Activated CD8-positive, alpha-beta memory T cell treated with anti-CD3 and anti-CD28 coated beads for 24 hours (primary cell): ENCODE measurements around the gene EIF2S3.
"Not testable (repeated sequence)": the region's sequence is repeated elsewhere in the genome, so short reads cannot be mapped to it uniquely, and the experiment has no call there.

Experiments used
- DNase-seq: peaks from one replicate; pipeline ENCODE4 v3.0.0-alpha.2; 2020

Gene EIF2S3

DNA sequence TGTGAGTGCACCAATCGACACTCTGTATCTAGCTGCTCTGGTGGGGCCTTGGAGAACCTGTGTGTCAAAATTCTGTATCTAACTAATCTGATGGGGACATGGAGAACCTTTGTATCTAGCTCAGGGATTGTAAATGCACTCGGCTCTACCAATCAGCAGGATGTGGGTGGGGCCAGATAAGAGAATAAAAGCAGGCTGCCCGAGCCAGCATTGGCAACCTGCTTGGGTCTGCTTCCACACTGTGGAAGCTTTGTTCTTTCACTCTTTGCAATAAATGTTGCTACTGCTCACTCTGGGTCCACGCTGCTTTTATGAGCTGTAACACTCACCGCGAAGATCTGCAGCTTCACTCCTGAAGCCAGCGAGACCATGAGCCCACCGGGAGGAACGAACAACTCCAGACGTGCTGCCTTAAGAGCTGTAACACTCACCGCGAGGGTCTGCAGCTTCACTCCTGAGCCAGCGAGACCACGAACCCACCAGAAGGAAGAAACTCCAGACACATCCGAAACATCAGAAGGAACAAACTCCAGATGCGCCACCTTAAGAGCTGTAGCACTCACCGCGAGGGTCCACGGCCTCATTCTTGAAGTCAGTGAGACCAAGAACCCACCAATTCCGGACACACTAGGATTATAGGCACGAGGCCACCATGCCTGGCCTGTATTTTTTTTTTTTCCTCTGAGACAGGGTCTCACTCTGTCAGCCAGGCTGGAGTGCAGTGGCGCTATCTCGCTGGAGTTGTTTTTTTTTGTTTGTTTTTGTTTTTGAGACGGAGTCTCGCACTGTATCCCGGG is 4.0 kb upstream of the EIF2S3 start:
- DNase-seq, result not testable (repeated sequence)

DNA sequence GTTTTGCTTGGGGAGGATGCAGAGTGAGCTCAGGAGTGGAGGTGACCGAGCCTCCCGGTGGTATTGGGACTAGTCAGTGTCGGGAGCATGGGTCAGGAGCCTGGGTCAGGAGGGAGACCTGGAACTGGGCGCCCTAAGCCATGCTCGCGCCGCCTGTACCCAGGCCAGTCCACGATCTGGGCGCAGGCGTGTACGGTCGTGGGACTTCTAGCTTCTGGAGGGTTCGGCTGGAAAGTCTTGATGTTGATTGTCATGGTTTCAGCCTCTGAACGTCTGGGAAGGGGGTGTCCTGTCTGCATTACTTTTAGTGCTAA is 244 bp downstream of the EIF2S3 start:
- no peak for DNase-seq

DNA sequence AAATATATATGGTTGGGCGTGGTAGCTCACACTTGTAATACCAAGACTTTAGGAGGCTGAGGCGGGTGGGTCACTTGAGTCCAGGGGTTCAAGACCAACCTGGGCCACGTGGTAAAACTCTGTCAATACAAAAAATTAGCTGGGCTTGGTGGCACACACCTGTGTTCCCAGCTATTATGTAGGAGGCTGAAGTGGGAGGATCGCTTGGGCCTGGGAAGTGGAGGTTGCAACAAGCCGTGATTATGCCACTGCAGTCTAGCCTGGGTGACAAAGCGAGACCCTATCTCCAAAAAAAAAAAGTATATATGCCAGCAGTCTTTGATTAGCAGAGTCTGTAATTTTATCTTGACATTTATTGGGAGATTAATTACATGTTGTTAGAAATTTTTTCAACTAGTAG is 8.7 kb downstream of the EIF2S3 start:
- peak; percentile 38 for DNase-seq

DNA sequence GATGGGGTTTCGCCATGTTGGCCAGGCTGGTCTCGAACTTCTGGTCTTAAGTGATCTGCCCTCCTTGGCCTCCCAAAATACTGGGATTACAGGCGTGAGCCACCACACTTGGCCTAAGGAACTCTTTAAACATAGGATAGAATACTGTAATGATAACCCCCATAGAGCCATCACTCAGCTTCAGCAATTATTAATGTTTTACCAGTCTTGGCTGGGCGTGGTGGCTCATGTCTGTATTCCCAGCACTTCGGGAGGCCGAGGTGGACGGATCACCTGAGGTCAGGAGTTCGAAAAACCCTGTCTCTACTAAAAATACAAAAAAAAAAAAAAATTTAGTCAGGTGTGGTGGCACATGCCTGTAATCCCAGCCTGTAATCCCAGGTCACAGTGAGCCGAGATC is 15.1 kb downstream of the EIF2S3 start:
- peak; percentile 40 for DNase-seq

DNA sequence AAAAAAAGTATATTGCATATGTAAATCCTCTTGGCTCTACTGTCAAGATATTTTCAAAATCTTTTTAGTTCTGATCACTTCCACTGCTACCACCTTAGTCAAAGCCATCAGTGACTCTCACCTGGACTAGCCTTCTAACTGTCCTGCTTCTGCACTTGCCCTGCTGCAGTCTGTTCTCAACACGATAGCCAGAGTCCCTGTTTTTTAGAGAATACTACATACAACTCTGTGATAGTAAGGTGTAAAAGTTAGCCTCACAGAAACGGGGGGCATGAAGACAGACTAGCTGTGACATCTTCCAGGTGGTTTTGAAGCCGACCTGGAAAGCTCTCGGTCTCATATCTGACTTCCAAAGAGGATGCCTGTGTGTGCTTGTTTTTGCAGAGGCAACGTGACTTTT is 24.7 kb downstream of the EIF2S3 start:
- no peak for DNase-seq

DNA sequence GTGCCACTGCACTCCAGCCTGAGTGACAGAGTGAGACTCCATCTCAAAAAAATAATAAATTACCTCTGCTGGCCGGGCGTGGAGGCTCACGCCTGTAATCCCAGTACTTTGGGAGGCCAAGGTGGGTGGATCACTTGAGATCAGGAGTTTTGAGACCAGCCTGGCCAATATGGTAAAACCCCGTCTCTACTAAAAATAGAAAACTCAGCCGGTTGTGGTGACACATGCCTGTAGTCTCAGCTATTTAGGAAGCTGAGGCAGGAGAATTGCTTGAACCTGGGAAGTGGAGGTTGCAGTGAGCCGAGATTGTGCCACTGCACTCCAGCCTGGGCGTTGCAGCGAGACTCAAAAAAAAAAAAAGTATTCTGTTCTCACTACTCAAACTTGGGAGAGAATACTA is 25.5 kb downstream of the EIF2S3 start:
- DNase-seq, result not testable (repeated sequence)

DNA sequence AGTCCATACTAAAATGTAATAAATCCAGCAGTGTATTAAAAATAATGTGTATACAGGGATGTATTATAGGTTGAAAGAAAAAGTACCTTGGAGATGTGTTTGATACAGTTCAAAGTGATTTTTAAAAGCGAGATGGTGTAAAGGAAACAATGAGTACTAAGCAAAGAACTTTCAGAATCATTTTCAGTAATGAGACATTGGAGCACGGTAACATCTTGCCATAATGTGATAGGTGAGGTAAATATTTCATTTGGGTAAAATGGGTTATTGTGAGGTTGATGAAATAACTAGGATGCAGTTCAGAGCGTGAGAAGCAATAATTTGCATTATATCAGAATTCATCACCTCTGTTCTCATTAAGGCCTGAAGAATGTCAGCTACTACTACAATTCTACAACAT is 25.9 kb downstream of the EIF2S3 start:
- DNase-seq, result no peak

DNA sequence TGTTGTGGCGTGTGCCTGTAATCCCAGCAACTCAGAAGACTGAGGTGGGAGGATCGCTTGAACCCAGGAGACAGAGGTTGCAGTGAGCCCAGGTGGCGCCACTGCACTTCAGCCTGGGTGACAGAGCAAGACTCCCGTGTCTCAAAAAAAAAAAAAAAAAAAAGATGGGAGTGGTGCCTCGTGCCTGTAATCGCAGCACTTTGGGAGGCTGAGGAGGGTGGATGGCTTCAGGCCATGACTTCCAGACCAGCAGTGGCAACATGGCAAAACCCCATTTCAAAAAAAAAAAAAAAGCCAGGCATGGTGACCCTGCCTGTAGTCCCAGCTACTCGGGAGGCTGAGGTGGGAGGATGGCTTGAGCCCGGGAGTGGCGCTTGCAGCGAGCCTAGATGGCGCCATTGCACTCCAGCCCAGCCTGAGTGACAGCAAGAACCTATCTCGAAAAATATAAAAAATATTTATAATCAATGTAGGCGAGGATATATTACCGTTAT is 27.0 kb downstream of the EIF2S3 start:
- DNase-seq, result peak; percentile 64

DNA sequence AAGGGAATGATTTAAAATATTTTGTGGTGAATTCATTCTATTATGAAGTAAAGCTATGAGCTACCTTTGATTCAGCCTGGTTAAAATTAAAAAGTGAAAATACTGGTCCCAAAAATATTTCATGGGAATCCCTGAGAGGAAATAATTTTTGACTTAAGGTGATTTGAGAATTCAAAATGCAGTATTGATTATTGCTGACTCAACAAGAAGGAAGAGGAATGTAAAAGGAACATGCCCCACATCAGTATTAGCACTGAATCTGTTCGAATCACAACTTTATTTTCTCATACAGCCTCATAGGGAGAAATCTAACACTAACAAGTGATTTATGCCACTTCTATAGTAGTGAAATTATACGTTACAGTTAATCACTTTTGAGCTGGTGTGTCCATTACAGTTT is 27.7 kb downstream of the EIF2S3 start:
- DNase-seq, result no peak

DNA sequence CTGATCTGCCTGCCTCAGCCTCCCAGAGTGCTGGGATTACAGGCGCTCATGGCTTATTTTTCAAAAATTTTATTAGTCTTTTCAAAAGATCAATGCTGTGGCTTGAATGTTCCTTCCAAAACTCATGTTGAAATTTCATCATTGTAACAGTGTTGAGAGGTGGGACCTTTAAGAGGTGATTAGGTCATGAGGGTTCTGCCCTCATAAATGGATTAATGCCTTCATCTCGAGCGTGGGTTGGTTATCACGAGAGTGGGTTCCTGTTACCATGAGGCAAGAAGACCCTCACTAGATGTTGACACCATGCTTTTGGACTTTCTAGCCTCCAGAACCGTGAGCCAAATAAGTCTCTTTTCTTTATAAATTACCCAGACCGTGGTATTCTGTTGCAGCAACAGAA is 30.3 kb downstream of the EIF2S3 start:
- DNase-seq, result no peak

DNA sequence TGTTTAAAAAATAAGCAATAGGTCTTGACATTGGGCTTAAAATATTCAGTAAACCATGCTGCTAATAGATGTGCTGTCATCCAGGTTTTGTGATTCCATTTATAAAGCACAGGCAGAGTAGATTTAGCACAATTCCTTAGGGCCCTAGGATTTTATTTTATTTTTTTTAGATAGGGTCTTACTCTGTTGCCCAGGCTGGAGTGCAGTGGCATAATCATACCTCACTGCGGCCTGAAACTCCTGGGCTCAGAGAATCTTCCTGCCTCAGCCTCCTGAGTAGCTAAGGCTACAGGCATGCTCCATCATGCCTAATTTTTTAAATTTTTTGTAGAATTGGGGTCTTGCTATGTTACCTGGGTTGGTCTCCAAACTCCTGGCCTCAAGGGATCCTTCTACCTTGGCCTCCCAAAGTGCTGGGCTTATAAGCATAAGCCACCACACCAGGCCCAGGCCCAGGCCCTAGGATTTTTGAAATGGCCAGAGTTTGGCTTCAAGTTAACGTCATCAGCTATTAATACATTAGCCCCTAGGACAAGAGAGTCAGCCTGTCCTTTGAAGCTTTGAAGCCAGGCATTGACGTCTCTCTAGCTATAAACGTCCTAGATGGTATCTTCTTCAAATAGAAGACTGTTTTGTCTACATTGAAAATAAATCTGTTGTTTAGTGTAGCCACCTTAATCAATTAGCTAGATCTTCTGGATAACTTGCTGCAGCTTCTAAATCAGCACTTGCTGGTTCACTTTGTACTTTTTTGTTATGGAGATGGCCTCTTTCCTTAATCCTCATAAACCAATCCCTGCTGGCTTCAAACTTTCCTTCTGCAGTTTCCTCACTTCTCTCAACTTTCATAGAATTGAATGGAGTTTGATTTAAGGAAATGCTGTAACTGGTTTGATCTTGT is 35.8 kb downstream of the EIF2S3 start:
- DNase-seq, result no peak

DNA sequence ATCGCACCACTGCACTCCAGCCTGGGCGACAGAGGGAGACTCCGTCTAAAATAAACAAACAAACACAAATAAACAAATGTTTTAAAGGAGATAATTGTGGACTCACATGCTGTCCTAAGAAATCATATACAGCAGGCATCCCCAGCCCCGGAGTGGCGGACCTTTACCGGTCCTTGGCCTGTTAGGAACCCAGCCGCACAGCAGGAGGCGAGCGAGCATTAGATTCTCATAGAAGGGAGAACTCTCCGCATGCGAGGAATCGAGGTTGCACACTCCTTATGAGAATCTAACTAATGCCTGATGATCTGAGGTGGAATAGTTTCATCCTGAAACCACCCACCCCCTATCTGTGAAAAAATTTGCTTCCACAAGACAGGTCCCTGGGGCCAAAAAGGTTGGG is 39.0 kb downstream of the EIF2S3 start:
- DNase-seq, result no peak

DNA sequence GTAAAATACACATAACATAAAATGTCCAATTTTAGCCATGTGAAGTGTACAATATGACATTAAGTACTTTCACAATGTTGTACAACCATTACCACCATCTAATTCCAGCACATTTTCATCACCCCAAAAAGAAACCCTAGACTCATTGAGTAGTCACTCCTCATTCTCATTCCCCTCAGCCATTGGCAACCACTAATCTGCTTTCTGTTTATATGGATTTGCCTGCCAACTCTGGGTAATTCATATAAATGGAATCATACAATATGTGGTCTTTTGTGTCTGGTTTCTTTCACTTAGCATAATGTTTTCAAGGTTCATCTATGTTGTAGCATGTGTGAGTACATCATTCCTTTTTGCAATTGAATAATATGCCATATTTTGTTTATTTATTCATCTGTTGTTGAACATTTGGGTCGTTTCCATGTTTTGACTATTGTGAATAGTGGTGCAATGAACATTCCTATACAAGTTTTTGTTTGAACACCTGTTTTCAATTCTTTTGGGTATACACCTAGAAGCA is 43.0 kb downstream of the EIF2S3 start:
- no peak for DNase-seq

DNA sequence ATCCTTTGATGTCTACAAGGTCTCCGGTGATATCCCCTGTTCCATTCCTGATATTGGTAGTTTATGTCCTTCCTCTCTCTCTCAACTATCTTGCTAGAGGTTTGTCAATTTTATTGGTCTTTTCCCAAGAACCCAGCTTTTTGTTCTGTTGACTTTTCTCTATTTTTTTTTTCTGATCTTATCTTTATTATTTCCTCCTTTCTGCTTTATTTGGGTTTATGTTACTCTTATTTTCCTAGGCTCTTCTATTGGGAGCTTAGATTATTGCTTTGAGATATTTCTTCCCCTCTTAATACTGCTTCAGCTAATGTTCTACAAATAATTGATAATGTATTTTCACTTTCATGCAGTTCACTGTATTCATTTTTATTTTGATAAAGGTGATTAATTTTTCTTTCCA is 44.2 kb downstream of the EIF2S3 start:
- no peak for DNase-seq

DNA sequence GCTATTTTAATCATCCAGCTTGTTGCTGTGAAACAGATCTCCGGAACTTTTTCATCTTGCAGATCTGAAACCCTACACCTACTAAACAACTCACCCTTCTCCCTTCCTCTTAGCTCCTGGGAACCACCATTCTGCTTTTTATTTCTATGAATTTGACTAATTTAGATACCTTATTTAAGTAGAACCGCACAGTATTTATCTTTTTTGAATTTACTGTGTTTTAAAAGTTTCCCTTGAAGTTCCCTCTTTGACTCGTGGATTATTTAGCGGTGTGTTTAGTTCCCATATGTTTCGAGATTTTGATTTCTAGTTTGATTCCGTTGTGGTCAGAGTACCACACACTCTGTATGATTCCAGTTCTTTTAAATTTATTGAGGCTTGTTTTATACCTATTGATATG is 44.6 kb downstream of the EIF2S3 start:
- no peak for DNase-seq

DNA sequence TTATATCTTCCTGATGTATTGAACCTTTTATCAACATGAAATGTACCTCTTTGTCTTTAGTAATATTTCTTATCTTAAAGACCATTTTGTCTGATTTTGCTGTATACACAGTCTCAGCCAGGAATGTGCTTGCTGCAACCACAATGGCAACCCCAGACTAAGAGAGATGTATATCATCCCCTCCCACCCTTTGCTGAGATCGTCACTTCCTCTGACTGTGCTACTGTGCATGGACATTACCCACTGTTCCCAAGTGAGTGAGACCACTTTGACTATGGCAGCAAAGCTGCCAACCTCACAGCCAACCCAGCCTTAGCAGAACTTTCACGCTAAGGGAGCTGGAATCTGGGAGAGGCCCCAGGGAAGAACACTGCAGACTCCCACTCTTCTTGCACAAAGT is 46.0 kb downstream of the EIF2S3 start:
- DNase-seq, result no peak

DNA sequence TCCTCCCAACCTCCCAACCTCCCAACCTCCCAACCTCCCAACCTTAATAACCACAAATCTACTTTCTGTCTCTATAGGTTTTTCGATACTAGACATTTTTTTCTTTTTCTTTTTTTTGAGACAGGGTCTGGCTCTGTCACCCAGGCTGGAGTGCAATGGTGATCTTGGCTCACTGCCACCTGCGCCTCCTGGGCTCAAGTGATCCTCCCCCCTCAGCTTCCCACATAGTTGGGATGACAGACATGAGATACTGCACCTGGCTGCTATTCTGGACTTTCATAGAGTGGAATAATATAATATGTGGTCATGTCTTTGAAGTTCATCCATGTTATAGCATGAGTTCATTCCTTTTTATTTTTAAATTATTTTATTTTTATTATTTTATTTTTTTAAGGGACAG is 55.3 kb downstream of the EIF2S3 start:
- DNase-seq, result no peak

DNA sequence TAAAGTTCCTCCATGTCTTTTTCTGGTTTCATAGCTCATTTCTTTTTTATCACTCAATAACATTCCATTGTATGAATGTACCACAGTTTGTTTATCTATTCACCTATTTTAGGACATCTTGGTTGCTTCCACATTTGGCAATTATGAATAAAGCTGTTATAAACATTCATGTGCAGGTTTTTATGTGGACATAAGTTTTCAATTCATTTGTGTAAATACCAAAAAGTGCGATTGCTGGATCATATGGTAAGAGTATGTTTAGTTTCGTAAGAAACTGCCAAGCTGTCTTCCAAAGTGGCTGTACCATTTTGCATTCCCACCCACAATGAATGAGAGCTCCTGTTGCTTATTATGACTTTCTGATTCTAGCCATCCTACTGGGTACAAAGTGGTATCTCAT is 58.4 kb downstream of the EIF2S3 start:
- no peak for DNase-seq

DNA sequence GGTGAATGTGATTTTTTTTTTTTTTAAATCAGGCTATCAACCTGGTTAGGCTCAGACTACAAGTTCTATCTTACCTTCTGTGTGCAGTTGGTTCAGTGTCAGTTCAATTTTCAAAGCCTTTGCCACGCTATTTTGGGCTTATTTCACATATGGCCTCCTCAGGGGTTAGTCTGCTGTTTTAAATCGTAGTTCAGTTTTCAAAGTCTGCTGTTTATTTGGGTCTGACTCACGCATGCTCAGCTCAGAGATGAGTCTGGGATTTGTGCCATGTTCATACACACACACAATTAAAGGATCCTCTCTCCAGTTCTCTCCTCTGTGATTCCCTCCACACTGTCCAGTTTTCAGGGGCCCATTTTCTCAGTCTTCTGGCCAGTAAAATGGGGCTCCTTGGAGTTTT is 62.5 kb downstream of the EIF2S3 start:
- DNase-seq, result no peak

DNA sequence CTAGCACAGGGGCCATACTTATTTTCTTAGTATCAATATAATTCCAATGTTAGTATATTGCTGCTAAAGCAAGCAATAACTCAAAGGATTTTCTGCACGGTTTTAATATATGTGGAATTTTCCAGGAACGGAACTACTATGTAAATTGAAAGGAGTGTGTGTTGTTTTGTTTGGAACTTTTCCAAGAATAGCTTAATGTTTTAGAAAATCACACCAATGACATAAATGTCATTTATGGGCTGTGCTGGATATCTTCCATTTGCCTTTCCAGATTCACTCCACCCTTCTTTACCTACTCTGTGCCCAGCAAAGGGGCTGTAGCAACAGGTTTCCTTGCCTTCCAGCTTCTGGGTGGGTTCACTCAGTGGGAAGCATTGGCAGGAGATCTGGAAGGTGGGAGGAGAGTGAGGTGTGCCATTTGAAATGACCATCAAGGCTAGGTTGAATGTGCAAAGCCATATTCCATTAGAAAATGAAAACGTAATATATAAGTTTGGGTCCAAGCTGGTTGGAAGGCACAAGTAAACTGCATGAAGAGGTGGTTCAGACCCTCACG is 69.6 kb downstream of the EIF2S3 start:
- no peak for DNase-seq

DNA sequence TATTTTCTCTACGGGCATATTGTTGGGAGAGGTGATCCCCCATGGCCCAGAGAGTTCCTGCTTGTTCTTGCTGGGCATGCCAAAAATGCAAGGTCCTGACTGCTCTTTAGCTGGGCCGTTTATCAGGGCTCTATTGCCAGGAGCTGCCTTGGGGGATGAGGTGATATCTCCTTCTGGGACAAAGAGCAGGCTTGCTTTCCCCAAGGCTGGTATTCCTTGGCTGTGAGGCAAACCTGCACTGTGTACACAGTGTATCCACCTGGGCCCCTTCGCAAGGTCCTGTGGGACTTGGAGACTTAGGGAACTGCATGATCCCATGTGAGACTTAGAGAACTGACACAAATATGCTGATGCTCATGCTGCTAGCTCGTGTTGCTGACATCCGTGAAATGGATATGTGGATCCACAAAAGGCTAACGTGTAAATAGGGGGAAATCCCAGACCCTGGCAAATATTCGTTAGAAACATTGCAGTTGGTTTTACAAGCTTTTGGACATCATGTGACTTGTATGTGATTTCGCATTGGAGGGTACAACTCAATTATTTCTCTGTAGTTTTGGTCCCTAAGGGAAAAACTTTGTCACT is 70.4 kb downstream of the EIF2S3 start:
- DNase-seq, result no peak
